ENCODE data around the gene SH3YL1.

DNA sequence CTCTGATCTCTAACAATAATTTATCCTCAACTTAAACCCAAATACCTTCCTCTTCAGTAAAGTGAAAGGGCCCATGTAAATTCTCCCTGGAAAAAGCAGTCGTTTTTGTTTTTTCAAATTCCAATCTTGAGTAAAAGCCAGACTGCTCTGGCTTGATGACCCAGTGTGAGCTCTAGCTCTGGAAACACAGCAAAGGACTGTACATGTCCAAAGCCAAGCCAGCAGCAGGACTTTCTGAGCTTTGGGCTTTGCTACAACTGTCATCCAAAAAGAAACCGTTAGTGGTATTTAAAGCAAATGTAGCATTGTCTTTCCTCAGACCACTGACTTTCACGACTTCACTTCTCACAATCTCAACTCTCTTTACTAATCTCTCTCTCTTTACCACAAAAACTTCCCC, 25.4 kb downstream of the SH3YL1 start:
- TF ChIP-seq POLR2AphosphoS5 (IDR thresholded peaks at IDR 0.05; ENCODE audit: borderline replicate concordance, low read depth, low read length) (no peak), EZH2 (IDR thresholded peaks at IDR 0.05) (no peak)
